LHCN-M2 (cell line): Measurements from ENCODE around the gene COL6A3. TPM values are rescaled to one million over a fixed set of nuclear protein-coding genes. Genes with fewer than 3 reads are reported as not detected.
"Not testable (repeated sequence)": the region's sequence is repeated elsewhere in the genome, so short reads cannot be mapped to it uniquely, and the experiment has no call there.

Experiments
- DNase-seq: peaks from one replicate; pipeline ENCODE4 v3.0.0-alpha.2; 2012; ENCODE audit warnings: low read depth
- total RNA-seq: library from RNA; depleted of rRNA; stranded (reverse); fragments of >200 nt; gene quantifications from 2 replicates; pipeline ENCODE4 v1.2.3, GENCODE V29; 2014

The COL6A3 gene
- total RNA-seq, 1 experiment from 2014 or later = 5.2 TPM

DNA sequence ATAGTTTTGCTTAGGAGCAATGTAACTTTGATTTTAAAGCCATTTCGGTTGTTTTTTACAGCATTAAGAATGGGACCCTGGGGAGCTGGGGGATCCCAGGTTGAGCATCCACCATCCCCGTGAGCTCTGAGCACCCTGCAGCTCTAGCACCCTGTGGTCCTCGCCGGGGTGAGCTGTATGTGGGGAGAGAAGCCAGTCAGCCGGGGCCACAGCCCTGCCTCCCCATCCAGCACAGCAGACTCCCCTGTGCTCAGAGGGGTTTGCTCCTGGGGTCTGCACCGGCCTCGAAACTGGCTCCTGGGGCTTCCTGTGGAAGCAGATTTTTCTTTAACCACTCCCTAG, 1.3 kb downstream of the COL6A3 start:
- DNase-seq = no peak

DNA sequence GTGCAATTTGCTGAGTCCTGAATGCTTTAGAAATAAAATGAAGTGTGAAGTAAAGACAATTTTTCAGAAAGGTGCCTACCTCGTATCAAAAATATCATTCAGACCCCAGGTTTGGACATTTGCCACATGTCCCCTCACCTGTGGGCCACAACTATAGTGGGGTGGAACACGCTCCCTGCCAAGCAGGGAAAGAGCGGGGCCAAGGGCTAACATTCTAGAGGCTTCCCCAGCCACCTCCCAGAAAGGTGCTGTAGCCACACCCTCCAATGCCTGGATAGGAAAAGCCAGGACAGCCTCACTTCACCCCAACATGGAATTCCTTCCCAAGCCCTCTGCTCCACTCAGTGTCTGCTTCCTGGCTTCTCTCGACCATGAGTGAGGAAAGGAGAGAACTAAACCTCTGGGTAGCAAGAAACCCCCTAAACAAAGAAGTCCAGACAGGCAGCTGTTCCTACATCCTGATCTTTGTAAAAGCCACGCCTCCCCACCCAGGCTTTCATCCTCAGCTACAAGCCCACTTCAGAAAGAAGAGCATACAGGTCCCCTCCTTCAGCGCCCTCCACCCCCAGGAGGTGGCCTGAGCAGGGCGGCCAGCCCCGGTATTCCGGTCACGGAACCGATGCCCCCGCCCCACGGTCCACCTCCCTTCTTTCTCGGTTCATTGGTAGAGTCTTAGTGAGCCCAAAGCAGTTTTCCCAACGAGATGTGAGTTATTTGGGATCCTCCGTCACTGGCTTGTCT, 2.1 kb downstream of the COL6A3 start:
- DNase-seq = no peak

DNA sequence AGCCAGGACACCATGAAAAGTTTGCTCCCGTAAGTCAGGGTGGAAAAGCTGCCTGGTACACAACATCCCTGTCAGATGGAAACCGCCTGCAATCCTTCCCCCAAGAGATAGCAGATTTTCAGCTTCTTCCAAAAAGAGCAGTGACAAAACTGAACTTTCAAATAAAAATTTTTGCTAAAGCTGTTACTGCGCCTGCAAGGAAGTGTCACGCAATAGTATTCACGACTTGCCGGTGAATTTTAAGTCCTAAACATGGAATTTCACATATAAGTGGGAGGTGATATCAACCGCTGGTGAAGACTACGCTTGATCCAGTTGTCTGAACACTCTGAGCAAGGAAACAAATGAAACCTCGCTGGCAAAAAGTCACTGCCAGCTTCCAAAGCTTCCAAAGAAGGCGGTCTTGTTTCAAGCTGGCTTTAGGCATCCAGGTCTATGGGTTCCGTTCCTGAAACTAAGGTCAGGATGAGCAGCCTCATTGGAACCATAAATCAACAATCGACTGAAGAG, 2.8 kb downstream of the COL6A3 start:
- no peak for DNase-seq

DNA sequence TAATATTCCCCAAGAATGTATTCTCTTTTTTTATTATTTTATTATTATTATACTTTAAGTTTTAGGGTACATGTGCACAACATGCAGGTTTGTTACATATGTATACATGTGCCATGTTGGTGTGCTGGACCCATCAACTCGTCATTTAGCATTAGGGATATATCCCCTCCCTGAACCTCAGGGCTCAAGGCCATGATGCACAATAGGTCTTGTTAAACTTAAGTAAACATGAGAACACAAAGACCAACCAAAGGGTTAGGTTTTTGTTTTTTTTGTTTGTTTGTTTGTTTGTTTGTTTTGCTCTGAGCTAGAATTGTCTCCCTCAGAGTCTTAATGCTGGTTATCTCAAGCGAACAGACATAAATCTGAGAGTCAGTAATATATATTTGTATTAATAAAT, 4.7 kb downstream of the COL6A3 start:
- not testable (repeated sequence) for DNase-seq

DNA sequence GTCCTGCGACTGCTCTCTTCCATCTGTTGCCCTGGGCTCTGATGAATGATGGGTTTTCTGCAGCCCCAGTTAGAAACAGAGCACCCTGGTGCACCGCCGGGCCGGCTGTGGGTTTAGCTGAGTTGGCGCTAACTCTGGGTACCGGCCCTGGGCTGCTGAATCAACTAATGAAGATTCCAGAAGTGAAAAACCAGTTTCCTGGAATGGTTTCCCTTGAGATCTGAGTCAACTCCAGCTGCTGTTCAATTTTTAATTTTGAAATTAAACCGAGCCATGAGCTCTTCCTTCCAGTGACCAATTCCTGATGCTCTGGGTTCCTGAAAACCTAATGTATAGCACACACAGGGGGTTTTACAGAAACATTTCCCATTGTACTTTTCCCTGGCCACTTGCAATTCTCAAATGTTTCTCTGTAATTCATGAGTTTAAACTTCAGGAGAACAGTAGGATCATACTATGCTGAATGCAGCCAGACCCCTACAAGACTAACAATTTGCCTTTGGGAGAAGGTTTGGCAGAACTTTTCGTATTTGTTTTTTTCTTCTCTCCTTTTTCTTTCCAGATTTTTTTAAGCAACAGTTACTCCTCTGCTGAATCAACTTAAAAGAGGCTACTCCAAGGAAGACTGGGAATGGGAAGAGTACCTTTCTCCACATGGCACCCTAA, 5.5 kb downstream of the COL6A3 start:
- DNase-seq = peak; percentile 89

DNA sequence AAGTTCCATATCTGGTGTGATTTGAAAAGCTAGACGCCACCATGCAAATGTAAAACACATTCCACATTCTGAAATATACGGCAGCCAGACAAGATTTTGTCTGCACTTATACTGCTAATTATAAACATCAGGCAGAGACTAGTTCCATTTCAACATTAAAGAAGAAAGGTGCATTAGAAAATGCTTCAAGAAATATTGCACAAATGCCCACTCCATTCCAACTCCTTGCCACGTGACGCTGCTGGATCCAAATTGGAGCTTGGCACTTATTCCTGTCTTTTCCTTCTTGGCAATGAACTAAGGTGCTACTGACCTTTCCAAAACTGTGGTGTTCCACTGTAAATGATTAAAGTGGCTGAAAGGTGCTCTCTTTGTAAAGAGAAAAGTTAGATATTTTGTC, 6.3 kb downstream of the COL6A3 start:
- no peak for DNase-seq

DNA sequence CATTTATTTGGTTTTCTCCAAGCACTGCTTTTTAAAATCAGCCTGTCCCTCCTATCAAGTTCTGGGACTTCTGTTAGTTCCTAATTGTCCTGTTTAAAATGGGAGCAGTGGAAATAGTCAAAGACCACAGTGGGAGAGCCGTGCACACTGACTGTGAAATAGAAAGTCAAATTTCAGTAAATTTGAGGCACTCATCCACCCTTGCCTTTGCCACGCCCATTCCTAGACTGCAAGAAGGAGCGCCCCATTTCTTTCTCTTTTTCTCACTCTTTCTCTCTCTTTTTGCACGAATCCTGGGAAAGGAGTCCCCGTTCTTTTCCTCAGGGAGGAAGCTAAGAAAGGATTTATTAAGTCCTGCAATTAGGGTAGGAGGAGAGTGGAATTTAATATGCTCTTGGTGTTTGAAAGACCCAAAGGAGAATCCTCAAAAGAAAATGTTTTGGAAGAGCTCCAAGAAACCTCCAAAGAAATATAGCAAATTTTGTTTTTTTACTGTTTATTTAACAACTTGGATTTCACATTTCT, 7.5 kb downstream of the COL6A3 start:
- no peak for DNase-seq

DNA sequence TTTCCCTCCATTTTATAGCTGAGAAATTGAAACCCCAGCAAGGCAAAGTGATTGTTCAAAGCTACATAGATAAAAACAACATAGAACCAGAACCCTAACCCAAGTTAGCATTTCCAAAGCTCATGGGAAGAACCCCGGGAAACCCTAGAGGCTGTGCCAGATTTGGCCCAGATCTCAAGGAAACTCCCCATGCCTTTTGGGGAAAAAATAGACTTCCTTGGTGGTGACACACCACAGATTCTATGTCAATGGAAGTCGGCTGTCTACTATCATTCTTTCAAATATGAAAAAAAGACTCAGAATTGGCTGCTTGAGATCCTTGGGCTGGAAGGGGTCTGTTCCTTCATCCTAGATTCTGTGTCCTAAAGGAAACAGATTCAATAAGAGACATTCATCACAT, 8.4 kb downstream of the COL6A3 start:
- DNase-seq = no peak

DNA sequence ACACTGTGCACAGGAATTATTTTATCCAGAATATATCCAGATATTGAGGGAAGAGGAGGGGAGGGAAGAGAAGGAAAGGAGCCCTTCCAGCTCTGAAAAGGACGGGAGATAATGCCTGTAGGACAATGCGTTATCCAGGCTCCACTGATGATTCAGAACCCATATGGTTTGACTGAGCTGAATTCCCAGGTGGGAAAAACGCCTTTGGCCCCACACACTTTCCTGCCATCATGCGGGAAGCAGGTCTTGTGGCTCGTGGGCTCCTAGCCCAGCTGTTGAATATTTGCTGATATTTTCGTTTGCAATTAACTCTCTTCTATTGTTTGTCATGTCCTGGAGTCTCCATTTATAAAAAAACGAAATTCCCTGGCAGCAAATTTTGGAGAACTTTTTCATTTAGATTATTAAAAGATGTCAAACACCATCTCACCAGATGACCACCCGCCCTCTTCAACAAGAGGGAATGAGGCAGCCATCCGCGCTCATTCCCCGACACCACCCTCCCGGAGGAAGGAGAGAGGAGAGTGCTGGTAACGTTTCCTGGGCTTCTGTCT, 8.9 kb downstream of the COL6A3 start:
- DNase-seq = no peak

DNA sequence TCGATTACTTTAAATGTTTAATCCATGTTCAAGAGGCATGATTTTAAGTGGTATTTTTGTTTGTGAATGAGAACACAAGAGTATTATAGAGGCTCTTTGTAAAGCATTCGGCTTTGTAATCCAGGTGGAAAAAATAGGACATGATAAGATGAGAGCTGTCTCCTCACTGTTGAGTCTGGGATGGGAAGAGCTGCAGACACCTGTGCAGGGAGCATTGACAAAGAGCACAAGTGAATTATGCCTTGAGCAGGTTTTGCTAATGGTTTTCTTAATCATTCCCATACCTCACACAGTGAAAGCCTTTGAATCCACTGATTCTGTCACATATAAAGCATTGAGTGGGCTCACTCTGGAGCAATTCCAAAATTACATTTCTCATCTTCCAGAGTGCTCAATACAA, 9.6 kb downstream of the COL6A3 start:
- DNase-seq = no peak

DNA sequence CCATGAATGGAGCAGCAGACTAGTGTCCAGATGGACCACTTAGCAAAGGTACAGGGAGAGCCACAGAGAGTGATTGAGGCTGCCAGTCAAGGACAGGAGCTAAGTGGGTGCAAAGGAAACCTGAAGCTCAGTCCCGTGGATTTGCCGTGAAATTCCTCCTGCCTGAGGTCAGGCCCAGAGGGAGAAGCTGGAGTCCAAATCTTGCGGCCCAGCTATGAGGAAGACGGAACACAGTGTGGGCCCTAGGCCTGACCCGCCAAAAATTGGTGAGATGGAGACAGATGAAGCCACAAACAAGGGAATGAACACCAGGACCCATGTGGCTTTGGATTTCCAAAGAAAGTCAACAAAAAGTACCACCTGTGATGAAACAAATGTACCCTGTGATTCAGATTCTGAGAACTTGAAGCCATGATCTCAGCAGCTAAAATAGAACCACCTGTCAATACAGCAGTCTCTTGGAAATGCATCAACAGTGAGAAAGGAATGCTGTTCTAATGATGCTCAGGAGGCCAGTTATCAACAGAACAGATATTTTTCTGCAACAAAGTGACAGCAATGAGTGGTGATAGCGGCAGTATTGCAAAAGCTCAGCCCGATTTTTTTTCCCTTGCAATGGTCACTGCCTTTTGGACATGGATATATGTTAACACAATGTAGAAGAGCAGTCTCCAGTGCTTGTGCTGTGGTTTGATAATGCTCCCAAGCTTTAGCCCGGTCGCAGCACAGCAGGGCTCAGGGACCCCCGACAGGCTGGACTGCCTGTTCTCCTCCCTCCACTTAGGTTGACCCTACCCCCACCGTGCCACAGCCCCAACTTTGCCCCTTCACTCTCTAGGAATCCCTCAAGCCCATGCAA, 10.7 kb downstream of the COL6A3 start:
- peak; percentile 87 for DNase-seq

DNA sequence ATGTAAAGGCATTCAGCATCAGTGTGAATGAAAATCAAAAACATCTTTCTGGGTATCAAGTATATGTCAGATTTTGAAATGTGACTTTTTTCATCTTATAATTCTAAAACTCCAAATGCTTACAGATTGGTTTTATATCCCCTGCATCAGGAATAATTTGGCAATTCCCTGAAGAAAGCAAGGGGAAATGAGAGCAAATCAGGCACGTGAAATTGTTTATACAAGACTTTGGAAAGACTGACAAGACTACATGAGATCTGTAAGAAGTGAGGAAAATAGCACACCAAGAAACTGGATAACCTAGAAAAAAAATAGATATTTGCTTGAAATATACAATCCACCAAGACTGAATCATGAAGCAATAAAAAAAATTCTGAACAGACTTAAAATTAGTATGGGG, 13.8 kb downstream of the COL6A3 start:
- no peak for DNase-seq

DNA sequence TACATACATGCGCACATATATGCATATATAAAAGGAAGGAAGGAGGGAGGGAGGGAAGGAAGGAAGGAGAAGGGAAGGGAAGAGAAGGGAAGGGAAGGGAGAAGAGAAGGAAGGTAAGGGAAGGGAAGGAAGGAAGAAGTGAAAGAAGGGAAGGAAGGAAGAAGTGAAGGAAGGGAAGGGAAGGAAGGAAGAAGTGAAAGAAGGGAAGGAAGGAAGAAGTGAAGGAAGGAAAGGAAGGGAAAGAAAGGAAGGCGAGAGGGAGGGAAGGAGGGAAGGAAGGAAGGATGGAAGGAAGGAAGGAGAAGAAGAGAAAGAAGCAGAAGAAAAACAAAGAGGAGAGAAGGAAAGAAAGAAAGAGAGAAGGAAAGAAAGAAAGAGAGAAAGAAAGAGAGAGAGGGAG, 16.9 kb downstream of the COL6A3 start:
- DNase-seq = no peak

DNA sequence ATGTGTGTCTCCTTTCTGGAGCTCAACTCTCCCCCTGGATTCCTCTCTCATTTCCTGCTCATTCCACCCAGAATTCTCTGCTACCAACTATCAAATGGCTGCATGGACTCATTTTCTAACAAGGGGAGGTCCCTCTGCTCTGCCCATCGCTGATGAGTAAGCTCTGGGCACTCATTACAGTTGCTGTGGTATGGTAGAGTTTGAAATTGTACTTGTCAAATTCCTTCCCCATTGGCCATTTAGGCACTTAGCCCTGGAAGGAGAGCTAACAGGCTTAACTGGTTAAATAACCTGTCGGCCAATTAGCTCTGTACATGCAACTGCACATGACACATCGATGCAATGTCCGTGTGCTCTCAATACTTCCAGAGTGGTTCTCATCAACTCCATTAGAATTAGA, 20.4 kb downstream of the COL6A3 start:
- peak; percentile 41 for DNase-seq

DNA sequence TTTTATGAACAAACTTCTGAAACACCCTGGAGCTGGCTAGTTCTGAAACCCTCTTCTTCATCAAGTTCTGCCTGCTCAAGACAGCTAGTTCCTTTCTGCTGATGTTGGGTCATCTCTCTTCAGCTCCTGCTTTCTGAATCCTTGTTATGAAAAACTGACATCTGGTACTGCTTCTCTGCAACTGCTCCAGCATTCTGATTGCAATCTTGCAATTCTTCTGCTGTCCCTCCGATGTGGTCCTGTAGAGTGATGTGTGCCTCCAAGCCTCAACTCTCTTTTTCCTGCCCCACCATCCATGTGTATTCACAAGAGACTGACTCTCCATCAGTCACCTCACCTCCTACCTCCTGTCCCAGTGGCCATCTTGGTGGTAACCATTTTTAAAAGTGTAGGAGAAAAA, 21.8 kb downstream of the COL6A3 start:
- DNase-seq = no peak

DNA sequence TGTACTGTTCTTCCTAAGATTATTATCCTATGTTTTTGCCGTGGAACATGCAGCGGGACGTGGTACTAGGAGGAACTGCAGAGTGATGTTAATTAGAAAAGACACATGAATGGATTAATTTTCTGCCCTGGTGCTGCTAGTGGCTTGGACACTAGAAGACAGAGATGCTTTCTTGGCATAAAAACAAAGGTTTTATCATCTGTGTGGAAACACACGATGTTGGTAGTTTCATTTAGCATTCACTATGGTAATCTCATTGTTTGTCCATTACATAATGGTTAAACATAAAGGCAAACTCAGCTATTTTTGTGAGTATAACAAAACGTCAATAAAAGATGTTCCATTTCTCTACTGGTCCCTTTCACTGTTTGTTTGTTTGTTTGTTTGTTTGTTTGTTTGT, 22.8 kb downstream of the COL6A3 start:
- DNase-seq = no peak

DNA sequence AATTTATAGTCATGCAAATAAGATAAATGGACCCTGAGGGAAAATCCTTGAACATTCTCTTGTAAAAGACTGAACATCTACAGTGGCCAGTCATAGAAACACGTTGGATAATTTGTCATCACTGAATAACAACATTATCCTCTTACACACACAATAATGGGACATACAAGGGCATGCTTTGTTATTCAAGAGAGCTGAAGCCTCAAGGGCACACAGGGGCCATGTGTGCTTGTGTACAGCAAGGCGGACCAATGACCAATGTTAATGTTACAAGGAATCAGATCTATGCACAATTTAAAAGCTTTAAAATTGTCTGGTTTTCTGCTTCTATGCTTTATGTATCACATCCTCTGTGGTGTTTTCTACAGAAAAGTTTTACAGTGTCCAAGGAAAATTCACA, 23.7 kb downstream of the COL6A3 start:
- no peak for DNase-seq

DNA sequence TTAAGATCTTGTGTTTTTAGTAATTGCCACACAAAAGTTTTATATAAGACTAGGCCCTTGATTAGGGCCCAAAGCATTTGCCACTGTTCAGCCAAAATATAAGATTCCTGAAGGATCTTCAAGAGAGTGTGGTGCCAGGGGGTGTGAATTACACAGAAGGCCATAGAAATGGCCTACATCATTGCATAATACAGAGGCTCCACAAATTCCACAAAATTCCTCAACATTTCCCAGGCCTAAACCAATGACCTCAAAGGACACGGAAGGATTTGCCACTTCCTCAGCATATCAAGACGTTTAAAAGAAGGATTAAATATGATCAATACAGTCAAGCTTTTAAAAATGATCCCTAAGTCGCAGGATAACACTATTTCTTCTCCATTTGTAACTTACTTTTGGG, 24.1 kb downstream of the COL6A3 start:
- no peak for DNase-seq

DNA sequence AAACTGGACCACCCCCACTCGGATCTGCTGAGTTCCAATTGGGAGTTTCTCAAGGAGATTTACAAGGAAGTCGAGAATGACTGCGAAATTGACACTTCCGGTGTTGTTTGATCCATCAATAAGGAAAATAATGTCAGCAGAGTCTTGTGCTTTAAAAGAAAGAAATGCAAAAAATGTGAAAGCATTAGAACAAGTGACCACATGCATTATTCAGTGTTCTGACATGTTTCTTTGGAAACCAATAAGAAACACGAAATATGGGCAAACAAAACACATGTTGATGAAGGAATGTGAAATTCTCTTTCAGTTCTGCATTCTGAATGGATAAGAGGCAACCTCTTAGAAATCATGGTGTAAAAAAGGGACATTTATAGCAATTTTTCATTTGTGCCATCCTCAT, 25.9 kb downstream of the COL6A3 start:
- DNase-seq = no peak

DNA sequence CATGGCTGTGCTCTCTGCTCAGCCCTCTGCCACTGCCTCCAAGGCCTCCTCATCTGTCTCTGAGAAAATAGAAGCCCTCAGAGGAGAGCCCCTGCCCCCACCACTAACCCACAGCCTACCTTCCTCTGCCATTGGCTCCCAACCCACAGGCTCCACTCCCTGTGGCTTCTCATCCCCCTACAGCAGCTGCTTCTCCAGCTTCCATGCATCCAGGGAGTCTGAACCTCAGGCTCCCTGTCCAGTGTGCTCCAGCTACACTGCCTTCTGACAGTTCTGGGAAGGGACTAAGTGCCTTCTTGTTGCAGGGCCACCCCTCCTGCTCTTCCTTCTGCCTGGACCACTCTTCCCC, 29.3 kb downstream of the COL6A3 start:
- no peak for DNase-seq

DNA sequence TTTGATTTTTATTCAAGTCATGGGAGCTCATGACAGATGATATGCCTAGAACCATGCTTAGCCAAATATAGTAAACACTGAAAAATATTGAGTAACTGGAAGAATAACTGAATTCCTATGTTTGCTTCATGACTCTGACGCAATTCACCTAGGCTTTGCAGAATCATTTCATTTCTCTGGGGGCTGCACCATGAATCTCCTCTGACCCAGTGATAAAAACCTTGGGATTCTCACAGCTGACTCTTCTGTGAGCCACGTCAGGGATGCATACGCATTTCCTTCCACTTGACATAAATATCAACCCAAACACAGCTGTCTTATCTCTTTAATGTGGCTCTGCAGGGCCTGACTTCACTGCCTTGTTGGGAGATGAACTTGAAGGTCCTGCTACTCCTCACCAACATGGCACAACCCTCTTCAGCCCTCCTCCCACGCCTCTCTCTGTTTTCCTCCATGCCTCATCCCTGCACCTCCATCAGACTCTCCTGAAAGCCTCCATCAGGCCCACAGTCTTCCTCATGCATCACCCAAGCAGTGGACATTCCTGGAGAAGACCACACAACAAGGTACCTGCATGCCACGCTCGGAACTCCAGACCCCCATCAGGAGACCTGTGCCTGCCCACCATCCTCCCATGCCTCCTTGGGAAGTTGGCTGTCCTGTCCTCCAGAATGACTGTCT, 29.8 kb downstream of the COL6A3 start:
- peak; percentile 45 for DNase-seq
